ENCODE data around the gene HS3ST2.
"Not testable (repeated sequence)": the region's sequence is repeated elsewhere in the genome, so short reads cannot be mapped to it uniquely, and the experiment has no call there.

GRCh38 chr16:22842031-22842430 lies 28.1 kb downstream of the HS3ST2 start:
- TF ChIP-seq CTCF (IDR thresholded peaks at IDR 0.05; ENCODE audit: insufficient read depth, low read length, poor library complexity, severe bottlenecking); EZH2phosphoT487 (conservative IDR thresholded peaks at IDR 0.05; ENCODE audit: low read length): not testable (repeated sequence)
